H1 (cell line): ENCODE results near the gene PDCD2. TPM values are rescaled to one million over a fixed set of nuclear protein-coding genes. Genes with fewer than 3 reads are reported as not detected.

Experiments used
- CTCF ChIA-PET: fragments of 300-600 bp; sonication (Branson Sonifier 250); formaldehyde crosslinking; loops from one replicate; lab custom pipeline; 2021; ENCODE audit not compliant: partially characterized antibody; lab: Charles Lee
- POLR2A ChIA-PET: fragments of 300-600 bp; sonication (Branson Sonifier 250); formaldehyde crosslinking; loops from one replicate; lab custom pipeline; 2021; ENCODE audit warnings: inconsistent platforms; ENCODE audit not compliant: partially characterized antibody; lab: Charles Lee
- DNase-seq, 2 experiments: peaks; one replicate each; pipeline versions ENCODE4 v3.0.0 to v3.0.0-alpha.2; 2010 to 2022; ENCODE audit warnings: low spot score in 2 of 2, low read depth in 1 of 2, mixed read lengths in 1 of 2
- FAIRE-seq: peaks from 2 replicates; lab custom pipeline; 2011; peaks lifted over from hg19 to GRCh38; lab: Jason Lieb, UNC
- H2AFZ ChIP-seq: 2 replicates; pipeline ENCODE4 v1.8.1; 2012; ENCODE audit warnings: low read length, inconsistent platforms
- H2AK5ac ChIP-seq: 2 replicates; pipeline ENCODE4 v1.6.1; 2013; ENCODE audit warnings: low read depth, low read length
- H2BK120ac ChIP-seq: replicated peaks from 2 replicates; pipeline ENCODE3; 2013; ENCODE audit warnings: low read depth, low read length, inconsistent platforms
- H2BK12ac ChIP-seq: 2 replicates; pipeline ENCODE4 v1.6.1; 2013; ENCODE audit warnings: low read depth, low read length
- H2BK15ac ChIP-seq: 2 replicates; pipeline ENCODE4 v1.6.1; 2013; ENCODE audit warnings: low read length
- H2BK20ac ChIP-seq: 2 replicates; pipeline ENCODE4 v1.6.1; 2013; ENCODE audit warnings: low read length
- H2BK5ac ChIP-seq: 2 replicates; pipeline ENCODE4 v1.6.1; 2013; ENCODE audit warnings: low read depth, low read length
- H3K14ac ChIP-seq: 2 replicates; pipeline ENCODE4 v1.6.1; 2013; ENCODE audit warnings: inconsistent platforms; ENCODE audit not compliant: insufficient read length
- H3K18ac ChIP-seq: 2 replicates; pipeline ENCODE4 v1.6.1; 2013; ENCODE audit warnings: low read length; ENCODE audit errors: extremely low read depth
- H3K23ac ChIP-seq: 2 replicates; pipeline ENCODE4 v1.6.1; 2013; ENCODE audit warnings: inconsistent platforms; ENCODE audit not compliant: insufficient read length
- H3K23me2 ChIP-seq: 2 replicates; pipeline ENCODE4 v1.6.1; 2013; ENCODE audit warnings: low read depth, low read length
- H3K27ac ChIP-seq: 2 replicates; pipeline ENCODE4 v1.6.1; 2011; ENCODE audit warnings: low read depth, low read length, inconsistent platforms
- H3K27me3 ChIP-seq, 4 experiments: replicated peaks in 1 of 4; 1 replicate in 1 of 4; 2 replicates in 3 of 4; pipeline versions ENCODE4 v1.6.1 to v1.8.1; 2011 to 2013; ENCODE audit warnings: low read length in 3 of 4, mild to moderate bottlenecking in 3 of 4, inconsistent platforms in 2 of 4, mixed read lengths in 2 of 4, moderate library complexity in 1 of 4; ENCODE audit not compliant: control insufficient read depth in 3 of 4, insufficient read depth in 3 of 4; ENCODE audit errors: extremely low read depth in 1 of 4
- H3K36me3 ChIP-seq, 4 experiments: 2 replicates each; pipeline versions ENCODE4 v1.6.1 to v1.8.1; 2011 to 2013; ENCODE audit warnings: mild to moderate bottlenecking in 4 of 4, low read length in 3 of 4, moderate library complexity in 2 of 4, control low read depth in 1 of 4, inconsistent platforms in 1 of 4; ENCODE audit not compliant: insufficient read depth in 4 of 4, control insufficient read depth in 2 of 4
- H3K4ac ChIP-seq: replicated peaks from 2 replicates; pipeline ENCODE3; 2013; ENCODE audit warnings: low read length, low read depth, mixed read lengths, inconsistent platforms; ENCODE audit not compliant: insufficient read length
- H3K4me1 ChIP-seq, 4 experiments: replicated peaks in 1 of 4; 1 replicate in 1 of 4; 2 replicates in 3 of 4; pipeline versions ENCODE4 v1.6.1 to v1.8.1; 2011 to 2013; ENCODE audit warnings: low read length in 3 of 4, inconsistent platforms in 2 of 4, mixed read lengths in 1 of 4; ENCODE audit not compliant: insufficient read depth in 4 of 4, control insufficient read depth in 3 of 4
- H3K4me2 ChIP-seq, 2 experiments: 2 replicates each; pipeline versions ENCODE4 v1.6.1 to v1.8.1; 2011 to 2013; ENCODE audit warnings: low read depth in 2 of 2, low read length in 2 of 2, control low read depth in 1 of 2, inconsistent platforms in 1 of 2, mild to moderate bottlenecking in 1 of 2; ENCODE audit not compliant: insufficient read depth in 1 of 2
- H3K4me3 ChIP-seq, 4 experiments: fragments of 200-600, 300-600 bp in 1 of 4; sonication (generic), shearing (Covaris generic), sonication (Bioruptor Twin) in 1 of 4; 2 replicates each; pipeline versions ENCODE4 v1.5.1 to v1.8.1; 2011 to 2016; ENCODE audit warnings: low read length in 4 of 4, low read depth in 3 of 4, control low read depth in 2 of 4, inconsistent platforms in 2 of 4, mild to moderate bottlenecking in 2 of 4, mixed read lengths in 1 of 4, moderate library complexity in 1 of 4; ENCODE audit not compliant: insufficient read depth in 2 of 4; ENCODE audit errors: extremely low read depth in 1 of 4
- H3K56ac ChIP-seq: replicated peaks from 2 replicates; pipeline ENCODE3; 2013; ENCODE audit warnings: low read depth, mild to moderate bottlenecking, mixed read lengths, low read length, inconsistent platforms; ENCODE audit not compliant: insufficient read length
- H3K79me1 ChIP-seq: 2 replicates; pipeline ENCODE4 v1.6.1; 2013; ENCODE audit warnings: low read depth, low read length, control low read depth
- H3K79me2 ChIP-seq, 2 experiments: 2 replicates each; pipeline versions ENCODE4 v1.6.1 to v1.8.1; 2012 to 2013; ENCODE audit warnings: low read length in 2 of 2, mild to moderate bottlenecking in 2 of 2, inconsistent platforms in 1 of 2; ENCODE audit not compliant: insufficient read depth in 2 of 2, control insufficient read depth in 1 of 2
- H3K9ac ChIP-seq, 4 experiments: replicated peaks in 1 of 4; 1 replicate in 1 of 4; 2 replicates in 3 of 4; pipeline versions ENCODE4 v1.6.1 to v1.8.1; 2011 to 2013; ENCODE audit warnings: low read depth in 3 of 4, low read length in 3 of 4, control low read depth in 2 of 4, mild to moderate bottlenecking in 2 of 4, moderate library complexity in 2 of 4, inconsistent platforms in 1 of 4; ENCODE audit errors: extremely low read depth in 1 of 4
- H3K9me3 ChIP-seq, 2 experiments: 2 replicates each; pipeline versions ENCODE4 v1.6.1 to v1.8.1; 2012 to 2013; ENCODE audit warnings: mild to moderate bottlenecking in 2 of 2, moderate library complexity in 2 of 2, control low read depth in 1 of 2, inconsistent platforms in 1 of 2, low read depth in 1 of 2, low read length in 1 of 2, mixed read lengths in 1 of 2; ENCODE audit not compliant: insufficient read depth in 2 of 2
- H4K20me1 ChIP-seq, 2 experiments: replicated peaks in 1 of 2; 2 replicates each; pipeline versions ENCODE3 to v1.8.1; 2011 to 2013; ENCODE audit warnings: inconsistent platforms in 2 of 2, low read length in 2 of 2, mild to moderate bottlenecking in 1 of 2; ENCODE audit not compliant: insufficient read depth in 2 of 2, control insufficient read depth in 1 of 2
- H4K5ac ChIP-seq: 2 replicates; pipeline ENCODE4 v1.6.1; 2013; ENCODE audit warnings: low read length, low read depth, mixed read lengths, inconsistent platforms; ENCODE audit not compliant: insufficient read length
- H4K8ac ChIP-seq: 2 replicates; pipeline ENCODE4 v1.8.0; 2013; ENCODE audit warnings: mild to moderate bottlenecking, moderate library complexity, low read length, inconsistent platforms; ENCODE audit not compliant: insufficient read depth; ENCODE audit errors: extremely low read depth
- H4K91ac ChIP-seq: replicated peaks from 2 replicates; pipeline ENCODE3; 2013; ENCODE audit warnings: low read length, mixed read lengths, inconsistent platforms; ENCODE audit not compliant: insufficient read length
- ATF2 ChIP-seq: IDR thresholded peaks from 2 replicates; pipeline ENCODE4 v1.6.1; 2012; ENCODE audit warnings: low read length, inconsistent platforms
- CTBP2 ChIP-seq: IDR thresholded peaks from 2 replicates; pipeline ENCODE4 v1.7.0; 2011; ENCODE audit warnings: borderline replicate concordance, mild to moderate bottlenecking, moderate library complexity, mixed read lengths, low read length; ENCODE audit not compliant: insufficient read depth, insufficient read length
- EP300 ChIP-seq, 2 experiments: IDR thresholded peaks; 1 replicate in 1 of 2; 2 replicates in 1 of 2; pipeline ENCODE4 v1.6.1; 2011 to 2012; ENCODE audit warnings: low read depth in 2 of 2, low read length in 2 of 2, mild to moderate bottlenecking in 2 of 2, borderline replicate concordance in 1 of 2, inconsistent platforms in 1 of 2, moderate library complexity in 1 of 2
- GABPA ChIP-seq: IDR thresholded peaks from 2 replicates; pipeline ENCODE4 v1.6.1; 2011; ENCODE audit warnings: mild to moderate bottlenecking, low read length, moderate library complexity, borderline replicate concordance; ENCODE audit not compliant: insufficient read depth
- GTF2F1 ChIP-seq: IDR thresholded peaks from 2 replicates; pipeline ENCODE4 v1.6.1; 2012; ENCODE audit warnings: low read depth, low read length, improper control_type of control experiment, borderline replicate concordance
- JUN ChIP-seq: IDR thresholded peaks from 2 replicates; pipeline ENCODE4 v1.6.1; 2011; ENCODE audit warnings: low read depth, mild to moderate bottlenecking, improper control_type of control experiment, low read length
- KDM1A ChIP-seq: fragments of 200-600, 300-600 bp; sonication (generic); IDR thresholded peaks from 2 replicates; pipeline ENCODE4 v1.7.1; 2016; ENCODE audit warnings: mild to moderate bottlenecking, low read length, borderline replicate concordance
- RAD21 ChIP-seq, 2 experiments: IDR thresholded peaks in 1 of 2; conservative IDR thresholded peaks in 1 of 2; 2 replicates each; pipeline ENCODE4 v1.6.1; 2011; ENCODE audit warnings: low read depth in 2 of 2, low read length in 2 of 2, improper control_type of control experiment in 1 of 2, inconsistent platforms in 1 of 2, mild to moderate bottlenecking in 1 of 2, moderate library complexity in 1 of 2
- SUZ12 ChIP-seq: fragments of 200-600 bp; sonication (generic); IDR thresholded peaks from 2 replicates; pipeline ENCODE4 v1.6.1; 2012; ENCODE audit warnings: mild to moderate bottlenecking, inconsistent platforms, low read length, moderate library complexity, mixed read lengths
- WGBS, 2 experiments: shearing (Covaris generic) in 1 of 2; methylation state at CpG; one replicate each; pipeline versions ENCODE4 v1.1.6 to v1.1.7; 2013 to 2015; ENCODE audit warnings: low lambda C conversion rate in 2 of 2, mixed read lengths in 2 of 2, inconsistent platforms in 1 of 2, low coverage in 1 of 2, missing lambda C conversion rate in 1 of 2; ENCODE audit not compliant: insufficient replicate concordance in 2 of 2, insufficient coverage in 1 of 2, insufficient read length in 1 of 2; ENCODE audit errors: extremely low coverage in 1 of 2, missing lambda C conversion rate in 1 of 2; 5-methylcytosine and 5-hydroxymethylcytosine counted together
- polyA plus RNA-seq, 7 experiments: library from polyadenylated mRNA; depleted of rRNA in 3 of 7; stranded (reverse) in 5 of 7; unstranded in 2 of 7; fragments of >200 nt in 5 of 7; fragments of 200-250 nt in 2 of 7; gene quantifications; 1 replicate in 5 of 7; 2 replicates in 1 of 7; 4 replicates in 1 of 7; pipeline versions ENCODE4 v1.2.1 to v1.2.3, GENCODE V29; 2011 to 2013; ENCODE audit warnings: missing spikeins in 2 of 7, mixed read lengths in 2 of 7
- total RNA-seq: library from RNA; stranded (reverse); fragmentation: NEBNext Ultra II Directional; extraction: Animal tissue kit (Norgen Biotek cat#: 25700); gene quantifications from 2 replicates; pipeline ENCODE4 v1.2.1, GENCODE V29; 2021
- TF ChIP-seq, protein P1 (sequence below): IDR thresholded peaks from 2 replicates; pipeline ENCODE4 v1.6.1; 2011; ENCODE audit warnings: low read depth, mild to moderate bottlenecking, low read length; ENCODE audit not compliant: insufficient read depth

Gene PDCD2
- total and polyA plus RNA-seq, 2 of the 8 experiments (the other 6 are each of a cell fraction or from before 2014, with no cell fraction given), result 74.1 to 116 TPM

DNA sequence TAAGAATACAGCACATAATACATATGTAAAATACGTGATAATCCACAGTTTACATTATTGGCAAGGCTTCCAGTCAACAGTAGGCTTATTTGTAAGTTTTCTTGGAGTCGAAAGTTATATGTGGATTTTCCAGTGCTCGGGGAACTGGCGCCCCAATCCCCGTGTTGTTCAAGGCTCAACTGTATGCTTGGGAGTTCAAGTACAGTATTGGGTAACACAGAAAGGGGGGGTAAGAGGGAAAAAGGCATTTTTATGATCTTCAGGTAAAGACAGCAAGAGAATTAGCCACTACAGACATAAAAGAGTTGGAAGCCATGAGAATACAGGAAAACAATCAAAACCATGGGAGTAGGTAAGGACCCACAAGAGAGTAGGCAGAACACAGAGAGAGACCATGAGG, 47.8 kb downstream of the PDCD2 start:
- Histone ChIP-seq H3K14ac (no peak overlapping the region), H2BK20ac (no peak overlapping the region), H3K23ac (no peak overlapping the region), H3K18ac (no peak overlapping the region), H3K23me2 (no peaks in the 10 kb centered on the region), H4K8ac (no peak overlapping the region), H3K27me3 (no peaks in the 10 kb centered on the region), H4K5ac (no peak overlapping the region), H3K9me3 (no peaks in the 10 kb centered on the region), H2BK5ac (no peak overlapping the region), H2BK120ac (no peak overlapping the region), H3K56ac (no peak overlapping the region), H3K4me2 (no peak overlapping the region), H3K79me1 (no peaks in the 10 kb centered on the region; the same call in 1 of the 2 replicates), H3K4me1 (no peaks in the 10 kb centered on the region), H4K20me1 (peaks cover 5 to 10% of the 10 kb centered on the region in 2 experiments), H2BK12ac (no peak overlapping the region), H2AFZ (no peak overlapping the region), H3K9ac (no peak overlapping the region), H3K79me2 (peaks cover 0 to 13% of the 10 kb centered on the region in 2 experiments; a peak in 1 of 4 replicates), H2BK15ac (no peak overlapping the region), H3K4me3 (no peak overlapping the region), H3K27ac (no peak overlapping the region), H4K91ac (no peak overlapping the region), H2AK5ac (no peak overlapping the region), H3K36me3 (peaks cover 24 to 76% (median 52%) of the 10 kb centered on the region in 4 experiments), H3K4ac (no peak overlapping the region)
- no peak for DNase-seq
- whole genome bisulfite sequencing, 2 experiments, result 94% methylated on average over 5 of the region's 5 CpGs; no CpG with 5 or more reads in 1 of the 2 experiments
- no peak for FAIRE-seq
- ChIA-PET CTCF (no interaction called here), POLR2A (interaction anchor here (1.0 to 1.1 kb wide), 2 partner anchors 17 to 746 kb away, joined by 3 read pairs; no protein-coding TSS in a partner anchor)
- TF ChIP-seq JUN (no peak), EP300 (IDR thresholded peaks at IDR 0.05; ENCODE audit: borderline replicate concordance in 1 of 2, low read depth in 2 of 2, low read length in 2 of 2) (no peak), SUZ12 (no peak), ATF2 (no peak), KDM1A (no peak), RAD21 (IDR thresholded peaks at IDR 0.05 in 1 of 2, conservative IDR thresholded peaks at IDR 0.05 in 1 of 2; ENCODE audit: low read depth in 2 of 2, low read length in 2 of 2) (no peak), CTBP2 (no peak), GABPA (no peak), GTF2F1 (no peak)
- TF ChIP-seq, protein P1, sequence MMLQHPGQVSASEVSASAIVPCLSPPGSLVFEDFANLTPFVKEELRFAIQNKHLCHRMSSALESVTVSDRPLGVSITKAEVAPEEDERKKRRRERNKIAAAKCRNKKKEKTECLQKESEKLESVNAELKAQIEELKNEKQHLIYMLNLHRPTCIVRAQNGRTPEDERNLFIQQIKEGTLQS, result no peak
